SW480 (cell line): ENCODE measurements around the gene COL19A1.
A peak's percentile ranks its signal among the peaks of the same experiment; 100 is the strongest.
"Not testable (repeated sequence)": the region's sequence is repeated elsewhere in the genome, so short reads cannot be mapped to it uniquely, and the experiment has no call there.

Source experiments
- DNase-seq: peaks from one replicate; pipeline ENCODE4 v3.0.0-alpha.2; 2016; ENCODE audit warnings: low spot score

COL19A1 gene

DNA sequence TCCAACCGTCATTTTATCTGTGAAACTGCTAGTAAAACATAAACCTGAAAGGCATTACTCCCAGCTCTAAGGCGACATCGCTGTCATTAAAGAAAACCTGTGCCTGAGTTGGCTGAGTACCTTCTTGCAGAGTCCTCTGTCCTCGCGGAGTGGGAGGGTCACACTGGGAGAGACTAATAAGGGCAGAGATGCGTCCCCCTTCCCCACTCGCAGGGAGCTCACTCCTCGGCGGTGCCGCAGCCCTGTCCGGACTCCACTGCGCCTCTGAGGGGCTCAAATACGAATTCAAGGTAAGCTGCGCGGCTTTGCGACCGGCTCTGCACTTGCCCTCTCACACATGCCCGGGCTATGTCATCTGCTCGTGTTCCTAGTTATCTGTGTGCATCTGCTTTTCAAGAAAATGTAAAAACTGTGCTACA lies at the start of gene COL19A1:
Gene COL19A1 (plus strand): TSS at position 206 of the 419 bp plus-strand sequence. CDS start 13,012 bp downstream, outside the sequence.
- peak; percentile 4 for DNase-seq

DNA sequence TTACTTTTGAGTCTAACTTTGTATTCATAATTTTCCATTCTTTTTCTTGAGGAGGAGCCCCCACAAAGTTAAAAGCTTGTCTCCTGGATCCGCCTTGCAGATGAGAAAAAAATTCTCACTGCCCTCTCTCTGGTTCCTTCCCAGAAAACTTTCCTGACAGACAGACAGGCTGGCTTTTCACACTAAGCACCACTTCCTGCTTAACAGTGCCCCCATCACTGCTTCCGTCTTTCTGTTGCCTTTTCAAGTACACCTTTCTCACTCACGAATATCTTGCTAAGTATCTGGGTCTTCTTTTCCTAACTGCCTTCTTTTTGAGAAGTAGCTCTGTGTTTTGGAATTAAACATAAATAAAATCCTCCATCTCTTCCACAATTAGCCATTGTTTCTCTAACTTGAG lies 49.8 kb upstream of the COL19A1 start:
- no peak for DNase-seq

DNA sequence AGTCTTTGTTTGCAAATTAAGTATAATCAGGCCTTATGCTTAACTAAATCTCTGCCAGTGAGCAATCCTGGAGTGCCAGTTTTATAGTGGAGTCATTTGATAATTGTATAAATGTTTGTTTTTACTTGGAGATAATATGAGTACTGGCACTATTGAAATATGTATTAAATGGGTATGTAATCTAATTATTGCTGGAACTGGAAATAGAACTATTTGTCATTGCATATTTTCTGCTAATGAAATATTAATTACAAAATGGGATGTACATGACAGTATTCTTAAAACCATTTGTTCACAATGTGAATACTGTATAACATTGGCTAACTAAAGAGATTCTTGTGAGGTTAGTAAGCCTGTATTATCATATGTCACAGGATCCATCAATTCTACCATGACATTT lies 49.0 kb upstream of the COL19A1 start:
- no peak for DNase-seq

DNA sequence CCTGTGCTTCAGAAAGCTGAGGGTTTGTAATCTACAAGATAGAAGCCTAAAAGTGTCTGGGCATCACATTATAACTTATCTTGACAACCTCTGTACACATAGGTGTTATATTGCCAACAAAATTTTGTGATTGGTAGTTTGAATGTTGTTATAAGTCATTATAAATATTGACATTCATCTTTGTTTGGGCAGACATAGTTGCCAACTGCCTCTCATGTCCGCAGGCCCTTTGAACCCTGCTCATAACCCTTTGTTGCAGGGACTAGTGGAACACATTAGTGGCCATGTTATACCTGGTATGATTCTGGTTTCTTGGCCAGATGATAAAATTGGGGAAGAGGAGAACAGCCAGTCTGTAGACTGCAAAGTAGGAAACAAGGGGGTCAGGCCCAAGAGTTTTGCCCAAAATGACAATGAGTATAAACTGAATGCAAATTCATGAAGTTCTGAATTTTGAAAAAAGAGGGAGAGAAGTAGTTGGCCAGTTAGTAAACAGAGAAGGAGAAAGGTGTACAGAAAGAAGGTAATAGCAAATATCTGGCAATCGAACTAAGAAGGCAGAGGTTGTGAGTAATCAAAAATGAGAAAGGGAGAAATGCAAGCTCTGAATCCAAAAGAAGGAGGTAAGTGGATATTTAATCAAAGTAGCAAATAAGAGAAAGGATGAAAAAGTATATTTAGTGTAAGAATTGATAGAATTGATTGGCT lies 48.0 kb upstream of the COL19A1 start:
- no peak for DNase-seq

DNA sequence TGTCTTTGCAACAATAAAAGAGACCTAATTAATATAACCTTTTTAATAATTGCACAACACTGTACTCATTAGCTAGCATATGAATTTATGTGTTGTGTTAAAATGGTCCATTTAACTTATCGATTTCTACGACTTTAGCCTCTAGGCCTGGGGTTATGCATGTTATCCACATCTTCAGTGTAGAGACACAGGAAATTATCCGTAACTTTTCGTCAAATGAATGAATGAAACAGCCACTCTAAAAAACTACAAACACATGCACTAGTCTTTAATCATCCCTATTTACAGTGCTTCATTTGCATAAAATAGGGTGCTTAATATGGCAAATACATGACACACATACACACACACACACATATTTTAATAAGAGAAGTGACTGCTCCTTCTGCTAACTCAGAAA lies 47.2 kb upstream of the COL19A1 start:
- no peak for DNase-seq

DNA sequence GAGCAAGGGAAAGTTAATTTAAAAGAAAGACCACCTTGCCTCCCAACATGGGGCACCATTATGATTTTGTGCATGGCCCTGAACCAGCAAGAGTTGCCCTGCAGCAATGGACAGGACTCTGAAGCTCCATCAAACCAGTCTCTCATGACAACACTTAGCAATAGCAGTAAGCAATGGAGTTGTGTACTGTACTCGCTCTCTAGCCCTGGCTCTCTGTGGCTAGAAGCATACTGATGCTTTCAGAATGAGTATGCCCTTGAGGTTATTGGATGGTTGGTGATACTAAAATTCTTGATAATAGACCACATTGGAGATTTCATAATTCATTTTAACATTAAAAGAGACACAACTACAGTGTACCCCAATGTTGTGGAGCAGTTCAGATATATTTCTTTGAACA lies 46.3 kb upstream of the COL19A1 start:
- no peak for DNase-seq

DNA sequence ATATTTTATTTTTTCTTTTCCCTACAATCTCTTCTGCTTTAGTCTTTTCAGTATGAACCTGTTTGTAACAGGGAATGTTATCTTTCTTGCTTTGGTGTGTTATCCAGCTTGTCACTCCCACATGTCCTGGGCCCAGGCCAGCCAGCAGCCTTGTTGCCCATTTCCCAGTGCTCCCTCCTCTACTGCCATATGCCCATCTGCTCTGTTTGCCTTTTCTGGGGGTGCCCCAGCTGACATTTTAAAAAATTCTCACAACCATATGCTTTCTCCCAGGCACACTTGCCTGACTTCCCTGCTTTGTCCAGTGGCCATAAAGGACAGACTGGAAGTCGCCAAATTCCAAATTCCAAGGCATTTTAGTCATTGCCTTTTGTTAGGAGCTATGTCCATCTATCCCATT lies 45.9 kb upstream of the COL19A1 start:
- DNase-seq, result no peak

DNA sequence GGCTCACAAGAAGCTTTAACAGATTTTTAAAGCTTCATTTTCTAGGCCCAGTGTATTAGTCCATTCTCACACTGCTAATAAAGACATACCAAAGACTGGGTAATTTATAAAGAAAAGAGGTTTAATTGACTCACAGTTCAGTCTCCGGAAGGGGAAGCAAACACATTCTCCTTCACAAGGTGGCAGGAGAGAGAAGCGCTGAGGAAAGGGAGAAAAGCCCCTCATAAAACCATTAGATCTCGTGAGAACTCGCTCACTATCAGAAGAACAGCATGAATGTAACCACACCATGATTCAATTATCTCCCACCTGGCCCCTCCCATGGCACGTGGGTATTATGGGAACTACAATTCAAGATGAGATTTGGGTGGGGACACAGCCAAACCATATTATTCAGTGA lies 42.0 kb upstream of the COL19A1 start:
- not testable (repeated sequence) for DNase-seq

DNA sequence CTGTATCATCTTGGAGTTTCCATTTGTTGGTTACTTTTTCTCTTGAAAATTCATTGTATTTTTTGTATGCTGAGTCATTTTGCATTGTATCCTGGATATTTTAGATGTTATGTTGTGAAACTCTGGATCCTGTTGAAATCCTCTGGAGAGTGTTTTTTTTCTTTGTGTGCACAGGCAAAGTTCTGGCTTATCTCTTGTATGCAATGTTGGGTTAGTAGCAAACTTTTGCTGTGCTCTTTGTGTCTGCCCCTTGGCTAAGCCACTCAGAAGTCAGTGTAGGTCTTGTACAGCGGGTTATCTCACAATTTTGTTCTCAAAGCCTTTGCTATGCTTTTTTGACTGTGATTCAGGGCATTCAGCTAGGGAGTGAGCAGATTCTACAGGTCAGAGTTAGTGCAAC lies 40.5 kb upstream of the COL19A1 start:
- no peak for DNase-seq

DNA sequence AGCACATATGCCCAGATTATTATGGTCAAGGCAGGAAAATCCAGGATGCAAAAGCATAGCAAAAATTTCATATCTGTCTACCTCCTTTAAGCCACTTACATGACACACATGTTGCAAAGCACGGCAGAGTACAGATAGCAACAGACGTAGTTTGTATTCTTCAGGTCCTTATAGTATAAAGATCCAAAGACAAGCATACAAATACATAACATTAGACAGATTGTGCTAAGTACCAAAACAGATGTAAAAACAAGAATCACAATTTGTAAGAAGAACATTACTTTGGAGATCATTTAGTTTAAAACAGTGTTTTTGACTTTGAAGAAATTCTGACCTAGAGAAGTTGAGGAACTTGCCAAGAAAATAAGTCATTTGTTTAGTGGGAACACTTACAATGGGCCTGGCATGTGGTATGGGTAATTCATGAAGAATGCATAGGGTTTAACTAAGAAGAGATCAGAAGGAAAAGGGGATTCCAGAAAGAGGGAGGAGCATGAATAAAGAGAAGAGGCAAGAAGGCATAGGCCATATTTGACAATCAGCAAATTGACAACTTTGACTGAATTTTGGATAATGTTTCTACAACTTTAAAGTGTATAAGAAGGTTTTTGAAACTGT lies 39.0 kb upstream of the COL19A1 start:
- no peak for DNase-seq

DNA sequence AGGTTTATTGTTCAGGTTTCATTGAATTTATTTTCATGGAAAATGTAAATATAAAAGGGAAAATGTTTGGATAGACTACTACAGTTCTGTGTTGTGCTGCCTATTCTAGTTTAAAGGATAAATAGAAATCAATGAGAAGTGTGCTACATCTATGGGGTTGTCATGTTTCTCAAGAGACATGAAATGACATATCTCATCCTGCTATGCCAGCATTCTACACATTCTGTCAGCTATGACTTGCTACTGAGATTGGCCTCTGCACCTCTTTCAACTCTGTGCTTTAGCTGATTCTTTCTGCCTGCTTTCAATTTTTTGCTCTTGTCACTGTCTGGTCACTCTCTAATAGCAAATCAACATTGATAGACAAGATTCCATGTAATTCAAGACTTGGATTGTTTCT lies 33.8 kb upstream of the COL19A1 start:
- DNase-seq, result no peak

DNA sequence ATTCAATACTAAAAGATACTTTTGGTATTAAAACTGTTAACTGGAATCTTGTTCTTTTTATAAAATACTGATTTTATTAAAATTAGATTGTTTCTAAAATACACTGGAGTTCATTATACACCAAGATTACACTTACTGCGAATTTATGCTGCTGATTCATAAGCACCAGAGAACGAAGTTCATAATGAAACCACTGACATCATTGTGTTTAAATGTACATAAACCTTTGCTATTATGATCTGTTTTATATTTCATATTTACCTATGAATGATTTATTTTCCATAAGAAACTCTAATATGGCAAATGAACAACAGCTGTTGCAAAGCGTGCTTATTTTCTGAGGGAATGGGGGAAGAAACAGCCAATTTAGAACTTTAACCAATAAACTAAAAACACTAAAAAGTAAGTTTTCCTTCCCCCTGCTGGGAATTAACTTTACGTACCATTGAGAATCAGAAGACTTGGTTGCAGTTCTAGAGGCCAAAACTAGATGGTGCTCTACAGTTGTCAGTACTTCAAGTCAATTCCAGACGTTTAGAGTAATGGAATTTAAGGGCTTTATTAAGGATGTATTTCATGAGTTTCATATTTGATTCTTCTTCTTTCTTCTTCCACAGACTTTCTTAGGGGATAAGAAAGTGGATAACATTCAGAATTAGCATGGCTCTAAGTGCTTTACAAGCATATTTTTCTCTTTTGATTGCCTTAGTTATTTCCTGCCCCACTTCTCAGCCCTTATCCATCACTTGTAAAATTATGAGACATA lies 30.8 kb upstream of the COL19A1 start:
- peak; percentile 55 for DNase-seq

DNA sequence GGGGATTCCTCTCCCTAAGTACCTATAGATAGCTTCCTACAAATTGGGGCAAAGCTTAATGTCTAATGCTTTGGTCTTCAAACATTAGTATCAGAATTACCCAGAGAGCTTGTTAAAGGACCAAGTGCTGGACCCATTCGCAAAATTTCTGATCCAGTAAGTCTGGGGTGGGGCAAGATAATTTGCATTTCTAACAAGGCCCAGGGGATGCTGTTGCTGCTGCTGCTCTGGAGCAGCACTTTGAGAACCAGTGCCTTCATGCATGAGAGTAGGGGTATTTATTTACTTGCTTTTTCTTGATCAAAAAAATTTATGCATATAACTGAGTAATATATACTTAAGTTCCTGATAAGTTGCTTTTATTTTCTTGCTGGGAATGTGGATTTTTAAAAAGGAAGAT lies 24.5 kb upstream of the COL19A1 start:
- DNase-seq, result no peak

DNA sequence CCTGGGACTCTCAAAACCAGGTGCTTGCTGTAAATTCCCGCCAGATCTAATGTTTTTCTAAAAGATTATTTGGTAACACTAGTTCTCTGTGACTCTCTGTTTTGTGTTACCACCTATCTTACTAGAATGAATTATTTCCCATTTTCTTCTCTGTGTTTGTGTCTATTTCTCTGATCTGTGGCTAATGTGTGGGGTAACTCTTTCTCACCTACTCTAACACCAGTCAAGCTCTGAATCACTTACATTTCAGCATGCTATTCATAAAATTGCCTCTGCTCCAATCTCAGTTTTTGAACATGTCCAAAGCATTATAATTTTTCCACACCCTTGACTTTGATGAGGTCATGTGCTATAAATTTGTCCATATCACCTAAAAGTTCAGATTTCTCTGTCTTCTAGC lies 23.2 kb upstream of the COL19A1 start:
- DNase-seq, result no peak

DNA sequence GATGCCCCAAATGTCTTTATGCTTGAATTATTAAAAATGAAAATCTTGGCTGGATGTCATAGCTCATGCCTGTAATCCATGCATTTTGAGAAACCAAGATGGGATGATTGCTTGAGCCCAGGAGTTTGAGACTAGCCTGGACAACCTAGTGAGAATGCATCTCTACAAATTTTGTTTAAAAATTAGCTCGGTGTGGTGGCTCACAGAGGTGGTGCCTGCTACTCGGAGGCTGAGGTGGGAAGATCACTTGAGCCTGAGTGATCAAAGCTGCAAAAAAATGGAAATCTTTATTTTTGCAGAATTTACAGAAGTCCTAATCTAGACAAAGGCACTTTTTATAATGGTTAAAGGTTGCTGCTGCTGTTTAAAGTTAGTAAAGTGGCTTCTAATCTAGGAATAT lies 20.0 kb upstream of the COL19A1 start:
- DNase-seq, result no peak

DNA sequence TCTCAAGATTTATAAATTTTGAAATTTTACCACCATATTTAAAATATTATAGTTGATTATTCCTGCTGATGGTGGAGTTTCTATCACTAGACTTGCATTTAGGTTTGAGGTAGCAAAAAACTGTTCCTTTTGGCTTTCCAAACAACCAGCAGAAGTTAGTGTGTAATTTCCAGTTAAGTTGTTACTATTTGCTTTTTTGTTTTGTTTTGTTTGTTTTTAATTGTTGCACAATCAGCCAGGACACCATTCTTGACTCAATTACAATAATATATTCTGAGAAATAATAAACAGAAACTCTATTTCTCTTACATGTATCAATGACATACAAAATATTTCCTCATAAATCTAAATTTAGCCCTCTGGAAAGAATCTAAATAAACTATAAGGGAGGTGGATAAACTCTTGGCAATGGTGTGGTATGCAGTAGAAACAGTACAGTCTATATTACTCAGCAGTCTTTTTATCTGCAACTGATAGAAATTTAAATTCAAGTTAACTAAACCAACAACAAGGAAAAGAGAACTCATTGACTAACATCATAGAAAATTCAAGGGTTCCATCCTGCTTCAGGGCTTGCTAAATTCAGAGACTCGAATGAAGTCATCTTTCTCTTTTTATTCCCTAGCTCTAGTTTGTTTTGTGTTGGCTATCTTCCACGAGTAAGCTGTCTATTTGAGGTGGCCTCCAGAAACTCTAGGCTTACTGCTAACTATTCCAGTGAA lies 19.4 kb upstream of the COL19A1 start:
- DNase-seq, result no peak

DNA sequence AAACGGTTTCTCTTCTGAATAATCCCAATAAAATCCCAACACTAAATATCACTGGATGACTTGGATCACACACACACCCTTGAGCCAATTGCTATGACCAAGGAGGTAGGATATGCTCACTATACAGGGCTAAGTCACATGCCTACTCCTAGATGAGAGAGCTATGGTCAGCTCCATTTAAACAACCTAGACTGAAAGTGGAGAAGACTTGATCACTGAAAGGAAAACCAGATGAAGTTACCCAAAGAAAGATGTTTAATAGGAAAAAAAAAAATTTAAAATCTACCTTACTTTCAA lies 18.9 kb upstream of the COL19A1 start:
- no peak for DNase-seq

DNA sequence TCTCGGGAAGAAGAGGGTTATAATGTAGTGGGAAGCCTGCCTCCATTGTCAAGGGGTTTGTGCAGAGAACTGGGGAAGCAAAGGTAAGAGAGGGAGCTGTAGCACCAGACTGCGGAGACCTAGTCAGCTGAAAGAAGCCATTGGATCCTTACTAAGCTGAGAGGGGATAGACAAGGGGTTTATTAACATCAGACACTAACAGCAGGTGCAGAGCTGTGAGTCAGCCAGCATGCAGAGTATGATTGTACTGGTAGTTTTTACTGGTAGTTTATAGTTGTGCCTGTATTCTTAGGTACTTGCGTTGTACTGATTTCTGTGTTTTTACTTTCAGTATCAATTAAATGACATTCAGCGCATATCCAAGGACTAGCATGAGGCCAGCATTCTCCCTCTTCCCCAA lies 17.8 kb upstream of the COL19A1 start:
- no peak for DNase-seq

DNA sequence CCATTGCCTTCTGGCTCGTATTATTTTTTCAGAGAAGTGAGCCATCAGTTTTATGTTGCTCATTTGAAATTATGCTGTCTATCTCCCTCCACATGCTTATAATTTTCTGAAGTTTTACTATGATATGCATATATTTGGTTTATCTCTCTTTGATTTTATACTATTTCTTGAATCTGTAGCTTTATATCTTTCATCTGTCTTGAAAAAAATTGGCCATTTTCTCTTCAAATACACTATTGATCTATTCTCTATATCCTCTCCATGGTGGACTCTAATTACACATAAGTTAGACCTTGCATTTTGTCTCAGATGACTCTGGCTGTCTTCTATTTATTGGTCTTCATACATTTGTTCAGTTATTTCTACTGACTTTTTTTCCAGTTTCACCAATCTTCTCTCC lies 13.7 kb upstream of the COL19A1 start:
- no peak for DNase-seq

DNA sequence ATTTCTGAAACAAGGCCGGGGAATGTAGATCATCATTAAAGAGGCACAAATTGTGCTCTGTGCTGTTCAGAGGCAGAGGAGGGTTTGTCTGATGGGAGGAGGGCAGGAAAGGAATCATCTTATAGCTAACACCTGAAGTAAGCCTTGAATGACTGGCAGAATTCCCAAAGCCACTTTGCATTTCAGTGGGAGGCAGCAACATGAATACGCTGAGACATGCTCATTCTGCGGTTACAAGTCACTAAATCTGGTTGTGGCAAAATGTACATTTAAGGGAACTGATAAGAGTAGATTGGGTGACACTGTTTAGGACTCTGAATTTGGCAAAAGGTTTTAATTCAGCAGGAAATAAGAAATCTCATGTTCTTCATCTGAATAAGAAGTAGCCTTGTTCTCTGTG lies 4.4 kb upstream of the COL19A1 start:
- DNase-seq, result no peak

DNA sequence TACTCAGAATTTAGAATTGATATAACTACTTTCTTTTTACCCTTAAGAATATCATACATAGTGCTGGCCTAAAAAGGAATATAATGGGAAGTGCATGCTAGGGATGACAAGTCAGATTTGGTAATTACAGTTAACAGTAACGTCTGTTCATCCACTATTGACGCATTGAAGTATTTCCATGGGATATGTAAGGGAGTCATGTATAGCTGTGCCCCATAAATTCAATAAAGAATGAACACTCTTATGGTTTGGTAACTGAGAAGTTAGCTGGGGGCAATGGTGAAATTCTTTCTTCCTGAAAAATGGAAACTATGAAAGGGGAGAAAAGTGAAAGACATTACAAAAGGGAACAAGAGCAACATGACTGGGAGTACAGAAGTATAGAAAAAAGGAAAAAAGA lies 2.6 kb upstream of the COL19A1 start:
- no peak for DNase-seq

DNA sequence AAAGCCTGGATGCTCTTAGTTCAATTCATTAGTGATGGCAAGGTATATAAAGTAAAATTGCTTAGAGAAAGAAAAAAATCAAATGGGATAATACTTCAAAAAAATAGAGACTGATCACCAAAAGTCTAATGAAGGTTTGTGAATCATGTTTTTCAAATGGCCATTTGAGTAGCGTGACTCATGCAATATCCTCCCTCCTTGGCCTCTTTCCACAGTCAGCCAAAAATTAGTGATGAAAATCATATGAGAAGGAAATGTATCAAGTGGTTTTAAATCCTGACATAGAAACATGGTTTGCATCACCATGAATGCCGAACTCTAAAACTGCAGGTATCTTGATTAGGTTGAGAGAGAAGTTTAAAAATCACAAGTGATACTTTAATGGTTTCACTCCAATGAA lies 1.2 kb upstream of the COL19A1 start:
- DNase-seq, result no peak
